Fibroblast of lung (primary cell): ENCODE data around the gene USP4. TPM values are rescaled to one million over a fixed set of nuclear protein-coding genes. Genes with fewer than 3 reads are reported as not detected.

Source experiments
- DNase-seq, 2 donors: peaks; one replicate each; pipeline versions ENCODE4 v3.0.0 to v3.0.0-alpha.2; 2010; ENCODE audit warnings: low read depth in 2 of 2
- H2AFZ ChIP-seq: 2 replicates; pipeline ENCODE4 v1.5.1; 2012; ENCODE audit warnings: low read length, control low read depth, inconsistent platforms
- H3K27ac ChIP-seq: 2 replicates; pipeline ENCODE4 v1.5.1; 2011; ENCODE audit warnings: low read length, control low read depth; ENCODE audit not compliant: insufficient read depth
- H3K27me3 ChIP-seq: 2 replicates; pipeline ENCODE4 v1.5.1; 2011; ENCODE audit warnings: mild to moderate bottlenecking, low read length; ENCODE audit not compliant: control insufficient read depth, insufficient read depth
- H3K36me3 ChIP-seq: 2 replicates; pipeline ENCODE4 v1.5.1; 2011; ENCODE audit warnings: low read length; ENCODE audit not compliant: control insufficient read depth, insufficient read depth
- H3K4me1 ChIP-seq: 2 replicates; pipeline ENCODE4 v1.5.1; 2011; ENCODE audit warnings: low read length; ENCODE audit not compliant: control insufficient read depth, insufficient read depth; ENCODE audit errors: extremely low read depth
- H3K4me2 ChIP-seq: 2 replicates; pipeline ENCODE4 v1.5.1; 2011; ENCODE audit warnings: low read length, control low read depth; ENCODE audit not compliant: insufficient read depth; ENCODE audit errors: extremely low read depth
- H3K4me3 ChIP-seq, 4 experiments: fragments of 200-600 bp in 1 of 4; sonication (generic) in 1 of 4; replicated peaks in 1 of 4; 2 replicates each; pipeline ENCODE4 v1.5.1; 2011 to 2016; ENCODE audit warnings: low read length in 4 of 4, low read depth in 3 of 4, mild to moderate bottlenecking in 3 of 4, control low read depth in 2 of 4, inconsistent platforms in 1 of 4, mixed read lengths in 1 of 4; ENCODE audit not compliant: insufficient read depth in 1 of 4; ENCODE audit errors: control extremely low read depth in 1 of 4
- H3K79me2 ChIP-seq: 2 replicates; pipeline ENCODE4 v1.5.1; 2012; ENCODE audit warnings: mild to moderate bottlenecking, low read length, inconsistent platforms; ENCODE audit not compliant: control insufficient read depth, insufficient read depth
- H3K9ac ChIP-seq: 2 replicates; pipeline ENCODE4 v1.5.1; 2011; ENCODE audit warnings: mild to moderate bottlenecking, low read length, control low read depth; ENCODE audit not compliant: insufficient read depth
- H3K9me3 ChIP-seq: 2 replicates; pipeline ENCODE4 v1.5.1; 2012; ENCODE audit warnings: low read depth, low read length; ENCODE audit not compliant: control insufficient read depth, insufficient read depth
- H4K20me1 ChIP-seq: 2 replicates; pipeline ENCODE4 v1.5.1; 2011; ENCODE audit warnings: low read length; ENCODE audit not compliant: control insufficient read depth, insufficient read depth; ENCODE audit errors: extremely low read depth
- EZH2 ChIP-seq: IDR thresholded peaks from 2 replicates; pipeline ENCODE4 v1.5.1; 2012; ENCODE audit warnings: low read length, control low read depth, mild to moderate bottlenecking; ENCODE audit errors: missing control alignments
- polyA plus RNA-seq, 2 donors: library from polyadenylated mRNA; depleted of rRNA in 1 of 2; stranded (reverse) in 1 of 2; unstranded in 1 of 2; fragments of >200 nt; gene quantifications; 2 replicates each; pipeline ENCODE4 v1.2.1, GENCODE V29; 2011 to 2012; ENCODE audit warnings: missing spikeins in 1 of 2
- total RNA-seq: library from RNA; depleted of rRNA; stranded (reverse); fragments of >200 nt; gene quantifications from 2 replicates; pipeline ENCODE4 v1.2.1, GENCODE V29; 2014
- TF ChIP-seq, protein P1 (sequence below), 2 donors: IDR thresholded peaks in 1 of 2; conservative IDR thresholded peaks in 1 of 2; 1 replicate in 1 of 2; 2 replicates in 1 of 2; pipeline ENCODE4 v1.5.1; 2011 to 2012; ENCODE audit warnings: low read length in 2 of 2, control low read depth in 1 of 2, inconsistent platforms in 1 of 2, low read depth in 1 of 2, mild to moderate bottlenecking in 1 of 2

USP4 gene
- total and polyA plus RNA-seq, 2 donors (not counting 1 experiment from before 2014, with no cell fraction given): 28.7 to 47.1 TPM

DNA sequence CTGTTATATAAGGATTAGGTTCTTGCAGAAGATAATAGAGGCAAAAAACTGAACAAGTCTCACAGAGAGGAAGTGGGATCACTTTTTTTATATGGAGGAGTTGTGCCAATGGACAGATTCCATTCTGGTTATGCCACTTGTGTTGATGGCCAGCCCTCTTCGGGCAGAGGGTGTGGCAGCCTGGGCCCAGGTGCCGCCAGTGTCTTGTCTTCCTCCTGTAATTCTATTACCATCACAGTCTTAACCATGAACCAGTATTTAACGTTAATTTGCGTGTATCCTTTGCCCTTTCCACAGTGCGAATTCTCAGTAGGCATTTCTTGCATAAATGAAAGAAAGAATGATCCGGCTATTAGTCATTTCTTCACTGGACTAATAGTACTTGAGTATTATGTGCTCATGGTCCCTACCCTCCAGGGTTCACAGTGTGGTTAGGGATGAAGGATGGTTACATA, 7.0 kb upstream of the USP4 start:
- no peak overlapping the region for H3K27ac ChIP-seq
- peak; percentile 44 to 84 for DNase-seq

DNA sequence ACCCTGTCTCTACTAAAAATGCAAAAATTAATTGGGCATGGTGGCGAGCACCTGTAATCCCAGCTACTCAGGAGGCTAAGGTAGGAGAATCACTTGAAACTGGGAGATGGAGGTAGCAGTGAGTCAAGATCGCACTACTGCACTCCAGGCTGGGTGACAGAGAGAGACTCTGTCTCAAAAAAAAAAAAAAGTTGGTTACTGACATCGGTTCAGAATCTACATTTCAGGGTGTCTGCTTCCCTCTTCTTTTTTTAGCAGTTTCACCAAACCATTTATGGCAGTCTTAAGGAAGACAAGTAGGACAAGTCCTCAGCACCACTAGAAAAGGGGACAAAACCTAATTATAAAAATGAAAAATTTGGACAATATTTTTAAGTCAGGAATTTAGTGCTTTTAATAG, 3.3 kb upstream of the USP4 start:
- DNase-seq: no peak
- Histone ChIP-seq H3K36me3 (no peaks in the 10 kb centered on the region), H3K4me3 (no peak overlapping the region), H3K4me2 (no peak overlapping the region), H3K9ac (no peak overlapping the region), H3K4me1 (peaks cover 8% of the 10 kb centered on the region), H3K9me3 (no peaks in the 10 kb centered on the region), H3K79me2 (peaks cover 21% of the 10 kb centered on the region), H3K27me3 (no peaks in the 10 kb centered on the region), H4K20me1 (no peaks in the 10 kb centered on the region), H2AFZ (no peak overlapping the region), H3K27ac (no peak overlapping the region)
- no peak for TF ChIP-seq EZH2
- TF ChIP-seq, protein P1, sequence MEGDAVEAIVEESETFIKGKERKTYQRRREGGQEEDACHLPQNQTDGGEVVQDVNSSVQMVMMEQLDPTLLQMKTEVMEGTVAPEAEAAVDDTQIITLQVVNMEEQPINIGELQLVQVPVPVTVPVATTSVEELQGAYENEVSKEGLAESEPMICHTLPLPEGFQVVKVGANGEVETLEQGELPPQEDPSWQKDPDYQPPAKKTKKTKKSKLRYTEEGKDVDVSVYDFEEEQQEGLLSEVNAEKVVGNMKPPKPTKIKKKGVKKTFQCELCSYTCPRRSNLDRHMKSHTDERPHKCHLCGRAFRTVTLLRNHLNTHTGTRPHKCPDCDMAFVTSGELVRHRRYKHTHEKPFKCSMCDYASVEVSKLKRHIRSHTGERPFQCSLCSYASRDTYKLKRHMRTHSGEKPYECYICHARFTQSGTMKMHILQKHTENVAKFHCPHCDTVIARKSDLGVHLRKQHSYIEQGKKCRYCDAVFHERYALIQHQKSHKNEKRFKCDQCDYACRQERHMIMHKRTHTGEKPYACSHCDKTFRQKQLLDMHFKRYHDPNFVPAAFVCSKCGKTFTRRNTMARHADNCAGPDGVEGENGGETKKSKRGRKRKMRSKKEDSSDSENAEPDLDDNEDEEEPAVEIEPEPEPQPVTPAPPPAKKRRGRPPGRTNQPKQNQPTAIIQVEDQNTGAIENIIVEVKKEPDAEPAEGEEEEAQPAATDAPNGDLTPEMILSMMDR (conservative IDR thresholded peaks at IDR 0.05 in 1 of 2, IDR thresholded peaks at IDR 0.05 in 1 of 2; ENCODE audit: low read depth in 1 of 2, low read length in 2 of 2): no peak

More for the DNA sequence above, 7.0 kb upstream of the USP4 start:
- no peak overlapping the region for H3K4me2 ChIP-seq
- no peak overlapping the region for H3K9ac ChIP-seq
- no peaks in the 10 kb centered on the region for H3K36me3 ChIP-seq
- no peak overlapping the region for H3K4me3 ChIP-seq
- H4K20me1 ChIP-seq: no peaks in the 10 kb centered on the region
- H3K27me3 ChIP-seq: no peaks in the 10 kb centered on the region
- H3K4me1 ChIP-seq: peaks cover 4% of the 10 kb centered on the region
- H3K79me2 ChIP-seq: no peaks in the 10 kb centered on the region
- no peak for TF ChIP-seq EZH2
- TF ChIP-seq, protein P1 (conservative IDR thresholded peaks at IDR 0.05 in 1 of 2, IDR thresholded peaks at IDR 0.05 in 1 of 2; ENCODE audit: low read depth in 1 of 2, low read length in 2 of 2): no peak
- no peaks in the 10 kb centered on the region for H3K9me3 ChIP-seq
- no peak overlapping the region for H2AFZ ChIP-seq

DNA sequence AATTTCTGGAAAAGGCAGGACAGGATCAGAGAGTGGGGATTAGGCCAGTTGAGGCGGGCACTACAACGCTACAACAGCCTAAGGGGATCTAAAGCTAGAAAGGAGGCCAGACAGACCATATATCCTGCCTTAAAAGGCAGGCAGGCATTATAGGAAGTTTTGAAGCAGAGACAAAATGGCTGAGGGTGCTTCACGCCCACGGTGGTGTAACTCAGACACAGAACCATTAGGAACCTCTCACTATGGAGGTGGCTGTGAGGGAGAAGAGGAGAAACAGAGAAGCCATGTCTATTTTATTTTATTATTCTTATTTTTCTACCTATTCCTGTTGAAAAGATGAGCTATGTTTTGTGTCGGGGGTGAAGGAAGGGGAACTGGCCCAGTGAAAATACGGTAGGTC, 2.1 kb upstream of the USP4 start:
- TF ChIP-seq, protein P1 (conservative IDR thresholded peaks at IDR 0.05 in 1 of 2, IDR thresholded peaks at IDR 0.05 in 1 of 2; ENCODE audit: low read depth in 1 of 2, low read length in 2 of 2): no peak
- TF ChIP-seq EZH2: no peak
- no peak for DNase-seq
- H3K36me3 ChIP-seq: no peaks in the 10 kb centered on the region
- peaks cover 29% of the 10 kb centered on the region for H3K79me2 ChIP-seq
- H3K4me2 ChIP-seq: no peak overlapping the region
- H3K27me3 ChIP-seq: no peaks in the 10 kb centered on the region
- no peak overlapping the region for H2AFZ ChIP-seq
- no peak overlapping the region for H3K27ac ChIP-seq
- peaks cover 8% of the 10 kb centered on the region for H3K4me1 ChIP-seq
- no peaks in the 10 kb centered on the region for H4K20me1 ChIP-seq
- H3K9ac ChIP-seq: no peak overlapping the region
- no peak overlapping the region for H3K4me3 ChIP-seq
- no peaks in the 10 kb centered on the region for H3K9me3 ChIP-seq
